RPMI8226 (cell line): ENCODE measurements around the gene ZNF429.
"Not testable (repeated sequence)": the region's sequence is repeated elsewhere in the genome, so short reads cannot be mapped to it uniquely, and the experiment has no call there.

Experiments used
- DNase-seq: peaks from one replicate; pipeline ENCODE4 v3.0.0-alpha.2; 2015

Gene ZNF429

GRCh38 chr19:21519488-21519887, 14.1 kb downstream of the ZNF429 start:
- DNase-seq = peak; percentile 4

GRCh38 chr19:21532904-21533303, 27.5 kb downstream of the ZNF429 start:
- no peak for DNase-seq

GRCh38 chr19:21536741-21537290, 31.4 kb downstream of the ZNF429 start:
- not testable (repeated sequence) for DNase-seq

GRCh38 chr19:21559444-21559843, 54.0 kb downstream of the ZNF429 start:
- no peak for DNase-seq

- DNase-seq = no peak
These were observed 59.0 kb downstream of the ZNF429 start for GRCh38 chr19:21564406-21564805.

GRCh38 chr19:21566073-21566472, 60.7 kb downstream of the ZNF429 start:
- no peak for DNase-seq

GRCh38 chr19:21567806-21568205, 62.4 kb downstream of the ZNF429 start:
- not testable (repeated sequence) for DNase-seq

GRCh38 chr19:21568816-21569493, 63.6 kb downstream of the ZNF429 start:
- peak; percentile 84 for DNase-seq

GRCh38 chr19:21569494-21569865, 64.1 kb downstream of the ZNF429 start:
- peak; percentile 8 for DNase-seq

- DNase-seq = no peak
These were observed 65.9 kb downstream of the ZNF429 start for GRCh38 chr19:21571316-21571715.

GRCh38 chr19:21574607-21575006, 69.2 kb downstream of the ZNF429 start:
- no peak for DNase-seq

- no peak for DNase-seq
These were observed 71.1 kb downstream of the ZNF429 start for GRCh38 chr19:21576481-21576880.

- DNase-seq = no peak
These were observed 74.7 kb downstream of the ZNF429 start for GRCh38 chr19:21580101-21580500.

GRCh38 chr19:21580818-21581217, 75.4 kb downstream of the ZNF429 start:
- DNase-seq = no peak

GRCh38 chr19:21581646-21582240, 76.3 kb downstream of the ZNF429 start:
- DNase-seq = no peak

- DNase-seq = no peak
These were observed 79.1 kb downstream of the ZNF429 start for GRCh38 chr19:21584537-21584936.

- DNase-seq = no peak
These were observed 80.0 kb downstream of the ZNF429 start for GRCh38 chr19:21585281-21585890.

- DNase-seq = no peak
These were observed 81.1 kb downstream of the ZNF429 start for GRCh38 chr19:21586311-21587116.

- no peak for DNase-seq
These were observed 81.7 kb downstream of the ZNF429 start for GRCh38 chr19:21587117-21587461.

GRCh38 chr19:21587549-21587948, 82.1 kb downstream of the ZNF429 start:
- no peak for DNase-seq

GRCh38 chr19:21588065-21588601, 82.7 kb downstream of the ZNF429 start:
- DNase-seq = no peak

GRCh38 chr19:21590867-21591266, 85.5 kb downstream of the ZNF429 start:
- DNase-seq = no peak

GRCh38 chr19:21593008-21593481, 87.6 kb downstream of the ZNF429 start:
- no peak for DNase-seq
